ENCODE results near the gene USP3. TPM values are rescaled to one million over a fixed set of nuclear protein-coding genes. Genes with fewer than 3 reads are reported as not detected.
A peak's percentile ranks its signal among the peaks of the same experiment; 100 is the strongest.

USP3 gene
- total and polyA plus RNA-seq, 2 of the 13 experiments (the other 11 are each of a cell fraction or from before 2014, with no cell fraction given): 14.3 to 61.2 TPM

- TF ChIP-seq, protein P1, sequence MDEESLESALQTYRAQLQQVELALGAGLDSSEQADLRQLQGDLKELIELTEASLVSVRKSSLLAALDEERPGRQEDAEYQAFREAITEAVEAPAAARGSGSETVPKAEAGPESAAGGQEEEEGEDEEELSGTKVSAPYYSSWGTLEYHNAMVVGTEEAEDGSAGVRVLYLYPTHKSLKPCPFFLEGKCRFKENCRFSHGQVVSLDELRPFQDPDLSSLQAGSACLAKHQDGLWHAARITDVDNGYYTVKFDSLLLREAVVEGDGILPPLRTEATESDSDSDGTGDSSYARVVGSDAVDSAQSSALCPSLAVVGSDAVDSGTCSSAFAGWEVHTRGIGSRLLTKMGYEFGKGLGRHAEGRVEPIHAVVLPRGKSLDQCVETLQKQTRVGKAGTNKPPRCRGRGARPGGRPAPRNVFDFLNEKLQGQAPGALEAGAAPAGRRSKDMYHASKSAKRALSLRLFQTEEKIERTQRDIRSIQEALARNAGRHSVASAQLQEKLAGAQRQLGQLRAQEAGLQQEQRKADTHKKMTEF (CRISPR knock-in tag; IDR thresholded peaks at IDR 0.05): peak; percentile 70
- TF ChIP-seq BRF2 (CRISPR knock-in tag; IDR thresholded peaks at IDR 0.05) (no peak), CREM (IDR thresholded peaks at IDR 0.05) (peak; percentile 31; the same call in 1 of the 2 replicates), CREM (CRISPR knock-in tag; IDR thresholded peaks at IDR 0.05) (no peak), ZNF691 (CRISPR knock-in tag; IDR thresholded peaks at IDR 0.05; ENCODE audit: borderline replicate concordance, low read depth) (peak; percentile 16; the same call in 1 of the 2 replicates), ZFP36 (IDR thresholded peaks at IDR 0.05; ENCODE audit: borderline replicate concordance, low read depth, low read length, partially characterized antibody) (no peak), ZSCAN20 (CRISPR knock-in tag; IDR thresholded peaks at IDR 0.05; ENCODE audit: borderline replicate concordance) (no peak), ZNF646 (CRISPR knock-in tag; IDR thresholded peaks at IDR 0.05) (no peak), ZFP41 (CRISPR knock-in tag; IDR thresholded peaks at IDR 0.05; ENCODE audit: borderline replicate concordance) (no peak), GATAD1 (CRISPR knock-in tag; IDR thresholded peaks at IDR 0.05) (peak; percentile 68), ZBTB33 (CRISPR knock-in tag; IDR thresholded peaks at IDR 0.05) (0 out of 2 replicates have a peak, but pooled peaks have one; percentile 27), MIER3 (CRISPR knock-in tag; IDR thresholded peaks at IDR 0.05; ENCODE audit: borderline replicate concordance) (no peak; the same call in 1 of the 2 replicates), ZSCAN25 (CRISPR knock-in tag; IDR thresholded peaks at IDR 0.05) (no peak), HMGA1 (CRISPR knock-in tag; conservative IDR thresholded peaks at IDR 0.05) (no peak), KDM4B (CRISPR knock-in tag; IDR thresholded peaks at IDR 0.05) (peak; percentile 93; the same call in 1 of the 2 replicates), NR2F2 (IDR thresholded peaks at IDR 0.05; ENCODE audit: borderline replicate concordance, low read depth) (no peak; the same call in 1 of the 2 replicates), SRY (CRISPR knock-in tag; IDR thresholded peaks at IDR 0.05) (peak; percentile 36)
Measured at GRCh38 chr15:63504247-63504978, at the start of gene USP3 (continued).

All from HepG2 (cell line).